ENCODE results near the gene ZDHHC13. TPM values are rescaled to one million over a fixed set of nuclear protein-coding genes. Genes with fewer than 3 reads are reported as not detected.

The ZDHHC13 gene
- total RNA-seq, 2 experiments from 2014 or later: 25.1 to 27.7 TPM

DNA sequence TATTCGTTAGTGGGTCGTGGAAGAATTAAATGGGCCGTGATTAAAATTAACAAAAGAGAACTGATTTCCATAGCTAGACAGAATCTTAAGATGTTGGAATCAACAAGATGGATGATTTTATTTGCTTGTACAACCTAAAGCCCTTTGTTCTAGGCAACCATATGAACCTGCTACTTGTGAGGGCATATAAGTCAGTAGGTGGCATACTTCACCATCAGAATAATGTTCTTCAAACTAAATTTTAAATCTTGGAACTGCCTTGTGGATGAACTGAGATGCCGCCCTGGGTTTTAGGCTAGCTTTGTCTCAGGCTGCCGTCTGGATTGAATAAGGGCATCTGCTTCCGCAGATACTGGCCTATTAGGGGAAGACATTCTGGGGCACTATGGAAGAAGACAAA, 43.9 kb downstream of the ZDHHC13 start:
- H3K36me3 Mint-ChIP-seq (ENCODE audit: low read depth): peaks cover 55% of the 10 kb centered on the region
- DNase-seq: no peak
- no peak overlapping the region for H3K27ac Mint-ChIP-seq
- ChIA-PET POLR2A (no interaction called here), CTCF (no interaction called here)
- H3K4me1 Mint-ChIP-seq: peaks cover 16% of the 10 kb centered on the region
- H3K4me3 Mint-ChIP-seq: no peak overlapping the region
- no peaks in the 10 kb centered on the region for H3K9me3 Mint-ChIP-seq
- no peaks in the 10 kb centered on the region for H3K27me3 Mint-ChIP-seq

DNA sequence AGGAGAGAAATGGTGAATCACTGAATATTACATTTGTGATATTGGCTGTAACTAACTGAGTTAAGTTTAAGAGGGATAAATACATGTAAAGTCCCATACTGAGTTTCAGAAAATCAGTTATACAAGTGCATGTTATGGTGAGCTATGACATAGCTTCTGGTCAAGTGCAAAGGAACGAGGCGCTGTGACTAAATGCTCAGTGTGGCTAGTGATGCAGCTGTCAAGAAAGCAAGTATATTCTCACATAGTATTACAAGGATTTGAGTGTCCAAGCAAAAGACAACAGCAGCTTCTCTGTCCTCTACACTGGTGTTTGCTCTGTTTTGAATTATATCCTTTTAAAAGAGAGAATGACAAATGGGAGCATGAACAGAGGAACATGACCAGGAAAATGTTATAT, 44.7 kb downstream of the ZDHHC13 start:
- Mint-ChIP-seq H3K9me3 (no peaks in the 10 kb centered on the region), H3K4me1 (peaks cover 16% of the 10 kb centered on the region), H3K4me3 (no peak overlapping the region), H3K36me3 (ENCODE audit: low read depth) (peaks cover 57% of the 10 kb centered on the region), H3K27ac (no peak overlapping the region), H3K27me3 (no peaks in the 10 kb centered on the region)
- DNase-seq: no peak
- POLR2A ChIA-PET: no interaction called here
- CTCF ChIA-PET: no interaction called here

DNA sequence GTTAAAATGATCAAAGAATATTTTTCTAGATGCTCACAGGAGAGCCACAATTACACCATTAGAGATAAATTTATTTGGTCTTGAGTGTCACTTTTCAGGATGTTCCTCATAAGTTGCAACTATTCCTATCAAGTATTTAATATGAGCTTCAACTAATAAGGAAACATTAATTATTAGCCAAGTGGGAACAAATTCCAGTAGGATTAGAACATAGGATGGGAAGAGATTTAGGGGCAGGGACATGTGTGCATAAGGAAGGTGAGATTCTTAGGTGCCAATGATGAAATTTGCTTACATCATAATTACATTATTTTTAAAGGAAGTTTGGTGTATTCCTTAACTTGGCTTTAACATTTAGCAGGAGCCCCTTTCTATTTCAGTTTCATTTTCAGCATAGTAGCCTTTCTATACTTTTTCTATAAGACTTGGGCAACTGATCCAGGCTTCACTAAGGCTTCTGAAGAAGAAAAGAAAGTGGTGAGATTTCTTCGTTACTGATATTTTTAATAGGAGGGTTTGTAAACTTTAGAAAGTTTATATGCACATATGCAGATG, 46.1 kb downstream of the ZDHHC13 start:
- H3K36me3 Mint-ChIP-seq (ENCODE audit: low read depth): peaks cover 58% of the 10 kb centered on the region
- CTCF ChIA-PET: no interaction called here

DNA sequence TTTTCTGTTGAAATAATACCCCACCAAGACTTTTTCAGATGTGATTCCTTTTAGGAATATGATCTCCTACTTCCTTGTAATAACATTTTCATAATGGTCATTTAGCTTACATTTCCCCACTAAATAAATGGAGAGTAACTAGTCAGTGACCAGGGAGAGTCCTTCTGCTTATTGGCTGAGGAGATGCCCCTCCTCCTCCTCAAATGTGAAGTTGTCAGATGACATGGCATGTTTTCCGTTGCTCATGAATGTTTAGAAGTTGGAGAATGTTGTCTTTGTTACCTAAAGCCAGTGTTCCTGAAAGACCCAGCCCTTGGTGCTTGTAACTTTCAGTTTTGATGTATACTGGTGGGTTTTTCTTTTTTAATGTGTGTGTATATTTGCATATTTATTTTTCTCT, 46.6 kb downstream of the ZDHHC13 start:
- no peak overlapping the region for H3K27ac Mint-ChIP-seq
- ChIA-PET CTCF (no interaction called here), POLR2A (no interaction called here)
- H3K27me3 Mint-ChIP-seq: no peaks in the 10 kb centered on the region
- peaks cover 61% of the 10 kb centered on the region for H3K36me3 Mint-ChIP-seq (ENCODE audit: low read depth)
- peaks cover 16% of the 10 kb centered on the region for H3K4me1 Mint-ChIP-seq
- no peaks in the 10 kb centered on the region for H3K9me3 Mint-ChIP-seq
- no peak for DNase-seq
- H3K4me3 Mint-ChIP-seq: no peak overlapping the region

More for the DNA sequence above, 46.1 kb downstream of the ZDHHC13 start:
- Mint-ChIP-seq H3K27ac (no peak overlapping the region), H3K4me3 (no peak overlapping the region), H3K27me3 (no peaks in the 10 kb centered on the region), H3K9me3 (no peaks in the 10 kb centered on the region), H3K4me1 (peaks cover 16% of the 10 kb centered on the region)
- POLR2A ChIA-PET: no interaction called here
- DNase-seq: no peak

DNA sequence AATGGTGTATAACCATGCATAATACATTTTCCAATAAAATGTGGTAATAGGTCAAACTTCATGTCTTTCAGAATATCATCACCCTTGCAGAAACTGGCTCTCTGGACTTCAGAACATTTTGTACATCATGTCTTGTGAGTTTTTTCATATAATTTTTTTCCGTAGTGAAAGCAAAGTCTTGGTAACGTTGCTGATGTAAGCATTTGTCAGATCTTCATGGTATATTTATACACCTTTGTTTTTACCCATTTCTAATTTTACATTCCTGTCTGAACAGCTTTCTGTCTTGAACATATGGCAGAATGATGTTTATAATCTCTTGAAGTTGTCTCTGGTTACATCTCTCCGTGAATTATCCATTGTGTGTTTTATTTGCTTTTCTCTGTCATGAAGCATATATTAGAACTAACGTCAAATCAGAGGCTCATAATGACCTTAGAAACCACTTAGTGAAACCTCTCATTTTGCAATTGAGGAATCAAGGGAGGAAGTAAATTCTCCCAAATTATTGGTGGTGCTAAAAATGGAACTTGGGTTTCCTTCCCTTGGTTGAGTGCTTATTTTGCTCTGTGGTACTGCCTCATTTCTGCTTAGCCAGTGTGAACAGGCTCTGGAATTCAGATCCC, 47.4 kb downstream of the ZDHHC13 start:
- POLR2A ChIA-PET: no interaction called here
- Mint-ChIP-seq H3K36me3 (ENCODE audit: low read depth) (peaks cover 61% of the 10 kb centered on the region), H3K27me3 (no peaks in the 10 kb centered on the region), H3K9me3 (no peaks in the 10 kb centered on the region), H3K4me3 (no peak overlapping the region), H3K4me1 (peaks cover 16% of the 10 kb centered on the region), H3K27ac (no peak overlapping the region)
- CTCF ChIA-PET: no interaction called here
- no peak for DNase-seq

DNA sequence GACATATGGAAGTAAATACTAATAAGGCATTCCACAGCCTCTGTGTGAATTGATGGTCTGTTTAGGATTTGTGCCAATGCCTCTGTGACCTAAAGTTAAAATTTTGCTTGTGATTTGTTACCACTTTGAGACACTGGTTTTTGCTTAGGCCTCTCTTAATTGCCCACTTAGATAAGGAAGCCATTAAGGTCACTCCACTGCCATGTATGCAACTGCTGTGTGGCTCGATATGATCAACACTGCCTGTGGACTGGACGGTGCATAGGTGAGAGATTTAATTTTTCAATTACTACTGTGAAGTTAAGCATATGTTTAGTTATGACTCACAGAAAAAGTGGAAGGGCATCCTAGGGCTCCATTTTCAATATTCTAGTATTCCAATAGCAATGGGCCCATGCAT, 47.9 kb downstream of the ZDHHC13 start:
- peaks cover 16% of the 10 kb centered on the region for H3K4me1 Mint-ChIP-seq
- no peak overlapping the region for H3K4me3 Mint-ChIP-seq
- ChIA-PET CTCF (no interaction called here), POLR2A (no interaction called here)
- no peak for DNase-seq
- H3K9me3 Mint-ChIP-seq: no peaks in the 10 kb centered on the region
- peaks cover 63% of the 10 kb centered on the region for H3K36me3 Mint-ChIP-seq (ENCODE audit: low read depth)
- no peak overlapping the region for H3K27ac Mint-ChIP-seq
- H3K27me3 Mint-ChIP-seq: no peaks in the 10 kb centered on the region

DNA sequence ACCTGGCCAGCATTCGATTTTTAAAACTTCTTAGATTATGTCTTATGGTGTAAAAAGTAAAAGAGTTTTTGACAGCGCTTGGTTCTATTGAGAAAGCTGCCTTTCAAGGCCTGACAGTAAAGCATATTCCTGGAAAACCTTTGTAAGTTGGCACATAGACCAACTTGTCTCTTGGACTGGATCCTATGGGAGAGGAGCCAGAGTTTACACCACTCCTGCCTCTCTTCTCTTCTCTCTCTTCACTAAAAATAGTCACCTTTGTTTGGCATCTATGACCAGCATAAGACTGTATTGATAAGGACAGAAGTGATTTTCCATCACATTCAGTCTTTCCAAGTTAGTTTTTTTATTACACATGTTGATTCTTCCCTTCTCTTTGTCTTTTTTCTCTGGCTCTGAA, 51.1 kb downstream of the ZDHHC13 start:
- H3K27ac Mint-ChIP-seq: no peak overlapping the region
- no peaks in the 10 kb centered on the region for H3K9me3 Mint-ChIP-seq
- no peak overlapping the region for H3K4me3 Mint-ChIP-seq
- peaks cover 6% of the 10 kb centered on the region for H3K4me1 Mint-ChIP-seq
- peaks cover 67% of the 10 kb centered on the region for H3K36me3 Mint-ChIP-seq (ENCODE audit: low read depth)
- ChIA-PET CTCF (interaction anchor here (1.9 kb wide), 1 partner anchor 15 kb away, joined by 4 read pairs; no protein-coding TSS in a partner anchor), POLR2A (no interaction called here)
- no peaks in the 10 kb centered on the region for H3K27me3 Mint-ChIP-seq
- no peak for DNase-seq

DNA sequence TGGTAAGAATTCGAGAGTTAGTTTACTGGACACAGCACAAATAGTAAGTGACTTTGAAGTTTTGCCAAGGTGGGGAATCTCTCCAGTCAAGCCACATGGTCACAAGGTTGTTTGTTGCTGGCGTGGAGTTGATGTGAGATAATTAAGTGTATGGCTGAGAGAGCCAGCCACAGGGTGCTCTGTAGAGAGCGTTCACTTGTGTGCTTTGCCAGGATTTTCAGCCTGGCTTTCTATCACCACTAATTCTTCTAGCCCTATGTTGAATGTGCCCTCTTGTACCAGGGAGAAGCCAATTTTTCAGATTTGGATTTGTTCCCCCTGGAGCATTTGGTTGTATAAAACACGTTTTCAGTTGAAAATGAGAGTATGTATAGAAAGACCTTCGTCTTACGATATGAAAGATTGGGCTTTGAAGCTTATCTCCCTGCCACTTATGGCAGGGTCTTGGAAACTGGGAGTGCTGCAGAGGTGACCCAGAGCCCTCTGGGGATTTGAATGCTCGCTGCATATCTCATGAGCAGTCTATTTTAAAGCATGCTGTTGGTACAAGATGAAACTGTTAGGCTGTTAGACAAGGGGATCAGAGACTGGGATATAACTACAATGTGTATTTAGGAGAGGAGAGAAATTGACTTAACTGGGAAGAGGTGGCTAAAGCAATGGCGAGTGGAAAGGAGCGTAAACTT, 56.2 kb downstream of the ZDHHC13 start:
- POLR2A ChIA-PET: no interaction called here
- CTCF ChIA-PET: no interaction called here
- DNase-seq: no peak
- Mint-ChIP-seq H3K27me3 (no peaks in the 10 kb centered on the region), H3K36me3 (ENCODE audit: low read depth) (peaks cover 58% of the 10 kb centered on the region), H3K4me1 (no peaks in the 10 kb centered on the region), H3K9me3 (no peaks in the 10 kb centered on the region), H3K27ac (no peak overlapping the region), H3K4me3 (no peak overlapping the region)

DNA sequence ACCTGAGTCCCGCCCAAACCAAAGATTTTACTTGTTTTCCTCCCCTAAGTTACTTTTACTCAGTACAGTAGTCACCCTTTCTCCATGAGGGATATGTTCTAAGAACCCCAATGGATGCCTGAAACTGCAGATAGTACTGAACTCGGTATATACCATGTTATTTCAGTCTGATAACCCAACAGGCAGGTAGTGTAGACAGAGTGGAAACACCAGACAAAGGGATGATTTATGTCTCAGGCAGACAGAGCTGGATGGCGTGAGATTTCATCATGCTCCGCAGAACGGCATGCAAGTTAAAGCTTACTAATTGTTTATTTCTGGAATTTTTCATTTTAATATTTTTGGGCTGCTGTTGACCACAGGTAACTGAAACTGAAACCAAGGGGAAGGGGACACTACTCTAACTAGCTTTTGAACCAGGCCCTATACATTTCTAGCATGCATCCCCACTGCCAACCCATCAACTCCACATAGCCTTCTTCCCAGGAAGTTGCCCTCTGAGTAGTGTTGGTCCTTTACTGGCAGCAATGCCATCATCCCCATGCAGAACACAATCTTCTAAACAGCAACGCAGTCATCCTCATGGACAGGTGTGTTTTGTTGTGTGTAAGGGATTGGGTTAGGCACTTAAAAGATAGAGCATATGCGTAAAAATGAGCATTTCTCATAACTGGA, 57.1 kb downstream of the ZDHHC13 start:
- H3K27me3 Mint-ChIP-seq: no peaks in the 10 kb centered on the region
- H3K36me3 Mint-ChIP-seq (ENCODE audit: low read depth): peaks cover 50% of the 10 kb centered on the region
- H3K27ac Mint-ChIP-seq: no peak overlapping the region
- H3K9me3 Mint-ChIP-seq: no peaks in the 10 kb centered on the region
- no peaks in the 10 kb centered on the region for H3K4me1 Mint-ChIP-seq
- CTCF ChIA-PET: no interaction called here
- no peak for DNase-seq
- POLR2A ChIA-PET: interaction anchor here (0.5 kb wide), 1 partner anchor 821 kb away, joined by 4 read pairs; no protein-coding TSS in a partner anchor
- no peak overlapping the region for H3K4me3 Mint-ChIP-seq

DNA sequence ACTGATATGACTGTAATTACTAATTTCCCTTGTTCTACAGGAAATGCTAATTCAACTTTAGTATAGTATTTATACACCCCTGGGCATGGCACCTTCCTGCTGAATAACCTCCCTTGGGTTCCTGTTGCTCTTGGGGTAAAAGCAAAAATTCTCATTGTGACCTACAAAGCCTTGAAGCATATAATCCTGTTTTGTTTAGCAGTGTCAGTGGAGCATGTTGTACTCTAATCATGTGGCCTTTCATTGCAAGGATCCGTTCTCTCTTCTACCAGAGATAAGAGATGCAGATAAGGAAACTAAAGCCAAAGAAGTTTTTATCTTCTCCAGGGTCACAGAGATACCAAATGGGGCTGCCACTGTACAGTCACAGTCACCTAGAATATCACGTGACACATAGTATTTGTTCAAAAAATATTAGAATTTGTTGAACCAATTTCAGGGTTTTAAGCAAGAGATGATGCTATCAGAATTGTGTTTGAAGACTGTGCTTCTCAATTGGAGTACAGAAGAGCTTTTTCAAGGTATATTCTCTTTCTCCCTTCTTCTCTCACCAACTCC, 59.7 kb downstream of the ZDHHC13 start:
- CTCF ChIA-PET: no interaction called here
- Mint-ChIP-seq H3K36me3 (ENCODE audit: low read depth) (peaks cover 36% of the 10 kb centered on the region), H3K9me3 (no peaks in the 10 kb centered on the region), H3K27ac (no peak overlapping the region), H3K4me1 (no peaks in the 10 kb centered on the region), H3K27me3 (no peaks in the 10 kb centered on the region), H3K4me3 (no peak overlapping the region)
- POLR2A ChIA-PET: no interaction called here
- no peak for DNase-seq

DNA sequence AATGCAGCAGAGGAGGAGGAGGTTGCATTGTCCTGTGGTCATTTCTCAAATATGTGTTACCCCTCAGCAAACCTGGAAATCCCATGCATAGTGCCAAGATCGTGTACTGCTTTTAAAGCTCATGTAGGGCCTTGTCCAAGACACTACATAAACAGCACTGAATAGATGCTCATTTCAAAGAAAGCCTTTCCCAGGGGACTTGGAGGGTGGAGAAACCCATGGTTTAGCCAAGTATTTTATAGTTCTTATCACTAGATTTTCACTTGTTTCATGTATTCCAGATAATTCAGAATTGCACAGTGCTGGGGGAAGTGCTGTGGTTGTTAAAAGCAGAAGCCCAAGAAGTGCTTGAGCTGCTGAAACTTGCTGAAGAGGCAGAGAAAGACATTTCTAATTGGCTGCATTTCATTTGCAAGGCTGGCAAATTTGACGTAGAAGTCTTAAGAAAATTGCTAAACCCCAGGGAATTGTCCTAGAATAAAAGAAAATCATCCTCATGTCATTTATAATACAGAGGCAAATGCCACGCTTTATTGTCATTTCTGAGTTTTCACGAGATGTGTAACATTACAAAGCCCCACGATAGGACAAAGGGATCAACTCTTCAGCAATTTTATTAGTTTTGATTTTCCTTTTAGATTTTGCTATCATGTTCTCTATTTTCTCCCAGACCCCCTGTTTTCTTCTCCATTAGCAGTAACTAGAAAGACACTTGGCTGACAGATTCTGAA, 64.7 kb downstream of the ZDHHC13 start:
- Mint-ChIP-seq H3K9me3 (no peaks in the 10 kb centered on the region), H3K27me3 (no peaks in the 10 kb centered on the region), H3K36me3 (ENCODE audit: low read depth) (peaks cover 7% of the 10 kb centered on the region), H3K27ac (peak overlapping the region; percentile 4), H3K4me3 (no peak overlapping the region), H3K4me1 (no peaks in the 10 kb centered on the region)
- no peak for DNase-seq
- CTCF ChIA-PET: no interaction called here
- POLR2A ChIA-PET: no interaction called here

DNA sequence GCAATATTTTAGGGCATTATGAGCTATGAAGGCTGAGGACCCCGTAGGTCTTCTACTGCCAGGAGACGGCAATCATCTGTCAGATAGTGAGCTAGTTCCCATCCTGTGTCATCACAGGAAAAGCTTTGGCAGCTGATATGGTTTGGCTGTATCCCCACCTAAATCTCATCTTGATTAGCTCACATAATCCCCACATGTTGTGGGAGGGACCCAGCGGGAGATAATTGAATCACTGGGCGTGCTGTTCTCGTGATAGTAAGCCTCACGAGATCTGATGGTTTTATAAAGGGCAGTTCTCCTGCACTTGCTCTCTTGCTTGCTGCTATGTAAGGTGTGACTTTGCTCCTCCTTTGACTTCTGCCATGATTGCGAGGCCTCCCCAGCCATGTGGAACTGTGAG, 66.7 kb downstream of the ZDHHC13 start:
- H3K4me1 Mint-ChIP-seq: no peaks in the 10 kb centered on the region
- CTCF ChIA-PET: interaction anchor here (1.4 kb wide), 1 partner anchor 16 kb away, joined by 4 read pairs; no protein-coding TSS in a partner anchor

DNA sequence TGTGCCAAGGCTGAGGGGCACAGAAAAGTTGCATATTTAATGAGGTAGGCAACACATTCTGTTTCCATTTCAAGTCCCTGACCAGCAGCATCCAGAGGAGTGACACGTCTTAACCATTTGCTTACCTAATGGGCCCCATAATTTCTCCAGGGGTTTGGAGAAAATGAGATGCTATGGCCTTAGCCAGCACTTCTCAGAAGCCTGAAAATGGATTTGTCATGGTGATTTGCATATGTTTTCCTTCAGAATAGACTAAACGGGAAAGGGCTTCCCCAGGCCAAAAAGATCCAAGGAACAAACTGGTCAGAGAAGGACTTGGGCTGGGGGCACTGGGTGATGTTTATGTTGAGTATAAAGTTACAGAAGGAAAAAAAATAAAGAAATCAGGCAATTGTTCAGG, 68.1 kb downstream of the ZDHHC13 start:
- no peaks in the 10 kb centered on the region for H3K27me3 Mint-ChIP-seq
- no peaks in the 10 kb centered on the region for H3K36me3 Mint-ChIP-seq (ENCODE audit: low read depth)
- H3K9me3 Mint-ChIP-seq: no peaks in the 10 kb centered on the region
- H3K4me3 Mint-ChIP-seq: no peak overlapping the region
- no peak overlapping the region for H3K27ac Mint-ChIP-seq
- POLR2A ChIA-PET: no interaction called here
- no peaks in the 10 kb centered on the region for H3K4me1 Mint-ChIP-seq
- DNase-seq: no peak
- CTCF ChIA-PET: no interaction called here

More for the DNA sequence above, 66.7 kb downstream of the ZDHHC13 start:
- H3K9me3 Mint-ChIP-seq: no peaks in the 10 kb centered on the region
- no peaks in the 10 kb centered on the region for H3K27me3 Mint-ChIP-seq
- no peaks in the 10 kb centered on the region for H3K36me3 Mint-ChIP-seq (ENCODE audit: low read depth)
- no peak for DNase-seq
- POLR2A ChIA-PET: no interaction called here
- H3K27ac Mint-ChIP-seq: no peak overlapping the region
- no peak overlapping the region for H3K4me3 Mint-ChIP-seq

All from activated CD4-positive, alpha-beta T cell treated with anti-CD3 and anti-CD28 coated beads, Interleukin-2, amount 10 ng/mL, durations not matched to agents 7 days and 5 days (primary cell).